Kidney (tissue), 14 donors: ENCODE results near the gene BORCS8. TPM values are rescaled to one million over a fixed set of nuclear protein-coding genes. Genes with fewer than 3 reads are reported as not detected.

Experiments used
- DNase-seq, 5 donors: peaks; one replicate each; pipeline ENCODE4 v3.0.0-alpha.2; 2013 to 2020
- FAIRE-seq: peaks from 2 replicates; lab custom pipeline; 2012; peaks lifted over from hg19 to GRCh38; lab: Jason Lieb, UNC
- H3K27ac ChIP-seq, 2 donors: one replicate each; pipeline ENCODE4 v1.7.0; 2013; ENCODE audit warnings: low read depth in 2 of 2, low read length in 2 of 2, inconsistent platforms in 1 of 2
- H3K27me3 ChIP-seq: one replicate; pipeline ENCODE4 v1.7.1; 2013; ENCODE audit warnings: low read length, inconsistent platforms; ENCODE audit not compliant: control insufficient read depth, insufficient read depth
- H3K36me3 ChIP-seq, 3 donors: one replicate each; pipeline versions ENCODE4 v1.7.0 to v1.7.1; 2013; ENCODE audit warnings: low read length in 3 of 3, control low read depth in 1 of 3, inconsistent platforms in 1 of 3; ENCODE audit not compliant: insufficient read depth in 3 of 3, control insufficient read depth in 2 of 3
- H3K4me1 ChIP-seq, 3 donors: one replicate each; pipeline versions ENCODE4 v1.7.0 to v1.7.1; 2013; ENCODE audit warnings: low read length in 3 of 3, inconsistent platforms in 1 of 3, low read depth in 1 of 3; ENCODE audit not compliant: control insufficient read depth in 2 of 3, insufficient read depth in 2 of 3
- H3K4me3 ChIP-seq, 3 donors: one replicate each; pipeline versions ENCODE4 v1.7.0 to v1.8.1; 2013; ENCODE audit warnings: low read length in 3 of 3, control low read depth in 1 of 3, inconsistent platforms in 1 of 3
- H3K9ac ChIP-seq, 3 donors: one replicate each; pipeline versions ENCODE4 v1.7.0 to v1.7.1; 2013; ENCODE audit warnings: low read length in 3 of 3, control low read depth in 1 of 3, inconsistent platforms in 1 of 3
- H3K9me3 ChIP-seq, 3 donors: one replicate each; pipeline versions ENCODE4 v1.7.0 to v1.7.1; 2013; ENCODE audit warnings: low read length in 3 of 3, control low read depth in 1 of 3, inconsistent platforms in 1 of 3; ENCODE audit not compliant: control insufficient read depth in 2 of 3, insufficient read depth in 1 of 3
- CTCF ChIP-seq: IDR thresholded peaks from 3 replicates; pipeline ENCODE4 v1.5.1; 2012; ENCODE audit warnings: mild to moderate bottlenecking, moderate library complexity, borderline replicate concordance; ENCODE audit not compliant: insufficient read depth; ENCODE audit errors: extremely low read depth
- intact Hi-C: fragments of 100-400 bp; cut with DNase I; formaldehyde crosslinking; loops from one replicate; pipeline ENCODE4 v1.11.1; 2022
- polyA plus RNA-seq: library from polyadenylated mRNA; stranded (reverse); fragments of 350-450 nt; fragmentation: Illumina TruSeq; extraction: RNeasy Lipid Tissue Mini Kit (QIAGEN cat#74804); gene quantifications from one replicate; pipeline ENCODE4 v1.2.3, GENCODE V29; 2014; ENCODE audit warnings: low read depth, low replicate concordance; ENCODE audit not compliant: insufficient read depth
- total RNA-seq: library from RNA; stranded (reverse); fragmentation: NEBNext Ultra II Directional; extraction: Animal tissue kit (Norgen Biotek cat#: 25700); gene quantifications from one replicate; pipeline ENCODE4 v1.2.1, GENCODE V29; 2021
- donor health status: control.
- donor health status: control.
- donor health status: control.
- donor health status: control.
- donor health status: control.
- donor health status: DM: yes; HTN: yes; CAD: no.
- donor health status: Normal renal cell carcinoma (clear cell type).

The BORCS8 gene
- total and polyA plus RNA-seq, 2 donors from 2014 or later = 42.2 to 51.7 TPM

GRCh38 chr19:19224852-19225494 lies 33.0 kb upstream of the BORCS8 start:
- intact Hi-C loops = no loop called here
- H3K9me3 ChIP-seq = no peaks in the 10 kb centered on the region
- H3K4me3 ChIP-seq = peak overlapping the region in 1 of 3 donors; percentile 39
- no peak for FAIRE-seq
- DNase-seq = peak; percentile 66 to 84 (median 72)
- no peaks in the 10 kb centered on the region for H3K36me3 ChIP-seq
- peaks cover 0 to 4% (median 0%) of the 10 kb centered on the region in 3 donors for H3K4me1 ChIP-seq
- H3K9ac ChIP-seq = no peak overlapping the region
- no peak overlapping the region for H3K27ac ChIP-seq
- no peaks in the 10 kb centered on the region for H3K27me3 ChIP-seq
- TF ChIP-seq CTCF = peak; percentile 52

- H3K9ac ChIP-seq = no peak overlapping the region
- H3K9me3 ChIP-seq = no peaks in the 10 kb centered on the region
- no peaks in the 10 kb centered on the region for H3K36me3 ChIP-seq
- H3K27ac ChIP-seq = no peak overlapping the region
- FAIRE-seq (no peak), DNase-seq (no peak)
- TF ChIP-seq CTCF = no peak
- no peak overlapping the region for H3K4me3 ChIP-seq
- H3K27me3 ChIP-seq = no peaks in the 10 kb centered on the region
- H3K4me1 ChIP-seq = peaks cover 0 to 4% (median 0%) of the 10 kb centered on the region in 3 donors
- intact Hi-C loops = no loop called here
These were observed 32.3 kb upstream of the BORCS8 start for GRCh38 chr19:19224150-19224851.

GRCh38 chr19:19223636-19224035 lies 31.7 kb upstream of the BORCS8 start:
- intact Hi-C loops = no loop called here
- Histone ChIP-seq H3K36me3 (no peaks in the 10 kb centered on the region), H3K4me1 (peaks cover 0 to 4% (median 0%) of the 10 kb centered on the region in 3 donors), H3K9me3 (no peaks in the 10 kb centered on the region), H3K27me3 (no peaks in the 10 kb centered on the region), H3K4me3 (no peak overlapping the region), H3K9ac (no peak overlapping the region), H3K27ac (no peak overlapping the region)
- FAIRE-seq (no peak), DNase-seq (no peak)
- TF ChIP-seq CTCF = no peak
